H1 (cell line): Measurements from ENCODE around the gene CRTC1. TPM values are rescaled to one million over a fixed set of nuclear protein-coding genes. Genes with fewer than 3 reads are reported as not detected.

Experiments used
- CTCF ChIA-PET: fragments of 300-600 bp; sonication (Branson Sonifier 250); formaldehyde crosslinking; loops from one replicate; lab custom pipeline; 2021; ENCODE audit not compliant: partially characterized antibody; lab: Charles Lee
- POLR2A ChIA-PET: fragments of 300-600 bp; sonication (Branson Sonifier 250); formaldehyde crosslinking; loops from one replicate; lab custom pipeline; 2021; ENCODE audit warnings: inconsistent platforms; ENCODE audit not compliant: partially characterized antibody; lab: Charles Lee
- DNase-seq, 2 experiments: peaks; one replicate each; pipeline versions ENCODE4 v3.0.0 to v3.0.0-alpha.2; 2010 to 2022; ENCODE audit warnings: low spot score in 2 of 2, low read depth in 1 of 2, mixed read lengths in 1 of 2
- FAIRE-seq: peaks from 2 replicates; lab custom pipeline; 2011; peaks lifted over from hg19 to GRCh38; lab: Jason Lieb, UNC
- H2AFZ ChIP-seq: 2 replicates; pipeline ENCODE4 v1.8.1; 2012; ENCODE audit warnings: low read length, inconsistent platforms
- H2AK5ac ChIP-seq: 2 replicates; pipeline ENCODE4 v1.6.1; 2013; ENCODE audit warnings: low read depth, low read length
- H2BK120ac ChIP-seq: replicated peaks from 2 replicates; pipeline ENCODE3; 2013; ENCODE audit warnings: low read depth, low read length, inconsistent platforms
- H2BK12ac ChIP-seq: 2 replicates; pipeline ENCODE4 v1.6.1; 2013; ENCODE audit warnings: low read depth, low read length
- H2BK15ac ChIP-seq: 2 replicates; pipeline ENCODE4 v1.6.1; 2013; ENCODE audit warnings: low read length
- H2BK20ac ChIP-seq: 2 replicates; pipeline ENCODE4 v1.6.1; 2013; ENCODE audit warnings: low read length
- H2BK5ac ChIP-seq: 2 replicates; pipeline ENCODE4 v1.6.1; 2013; ENCODE audit warnings: low read depth, low read length
- H3K14ac ChIP-seq: 2 replicates; pipeline ENCODE4 v1.6.1; 2013; ENCODE audit warnings: inconsistent platforms; ENCODE audit not compliant: insufficient read length
- H3K18ac ChIP-seq: 2 replicates; pipeline ENCODE4 v1.6.1; 2013; ENCODE audit warnings: low read length; ENCODE audit errors: extremely low read depth
- H3K23ac ChIP-seq: 2 replicates; pipeline ENCODE4 v1.6.1; 2013; ENCODE audit warnings: inconsistent platforms; ENCODE audit not compliant: insufficient read length
- H3K23me2 ChIP-seq: 2 replicates; pipeline ENCODE4 v1.6.1; 2013; ENCODE audit warnings: low read depth, low read length
- H3K27ac ChIP-seq: 2 replicates; pipeline ENCODE4 v1.6.1; 2011; ENCODE audit warnings: low read depth, low read length, inconsistent platforms
- H3K27me3 ChIP-seq, 4 experiments: replicated peaks in 1 of 4; 1 replicate in 1 of 4; 2 replicates in 3 of 4; pipeline versions ENCODE4 v1.6.1 to v1.8.1; 2011 to 2013; ENCODE audit warnings: low read length in 3 of 4, mild to moderate bottlenecking in 3 of 4, inconsistent platforms in 2 of 4, mixed read lengths in 2 of 4, moderate library complexity in 1 of 4; ENCODE audit not compliant: control insufficient read depth in 3 of 4, insufficient read depth in 3 of 4; ENCODE audit errors: extremely low read depth in 1 of 4
- H3K36me3 ChIP-seq, 4 experiments: 2 replicates each; pipeline versions ENCODE4 v1.6.1 to v1.8.1; 2011 to 2013; ENCODE audit warnings: mild to moderate bottlenecking in 4 of 4, low read length in 3 of 4, moderate library complexity in 2 of 4, control low read depth in 1 of 4, inconsistent platforms in 1 of 4; ENCODE audit not compliant: insufficient read depth in 4 of 4, control insufficient read depth in 2 of 4
- H3K4ac ChIP-seq: replicated peaks from 2 replicates; pipeline ENCODE3; 2013; ENCODE audit warnings: low read length, low read depth, mixed read lengths, inconsistent platforms; ENCODE audit not compliant: insufficient read length
- H3K4me1 ChIP-seq, 4 experiments: replicated peaks in 1 of 4; 1 replicate in 1 of 4; 2 replicates in 3 of 4; pipeline versions ENCODE4 v1.6.1 to v1.8.1; 2011 to 2013; ENCODE audit warnings: low read length in 3 of 4, inconsistent platforms in 2 of 4, mixed read lengths in 1 of 4; ENCODE audit not compliant: insufficient read depth in 4 of 4, control insufficient read depth in 3 of 4
- H3K4me2 ChIP-seq, 2 experiments: 2 replicates each; pipeline versions ENCODE4 v1.6.1 to v1.8.1; 2011 to 2013; ENCODE audit warnings: low read depth in 2 of 2, low read length in 2 of 2, control low read depth in 1 of 2, inconsistent platforms in 1 of 2, mild to moderate bottlenecking in 1 of 2; ENCODE audit not compliant: insufficient read depth in 1 of 2
- H3K4me3 ChIP-seq, 4 experiments: fragments of 200-600, 300-600 bp in 1 of 4; sonication (generic), shearing (Covaris generic), sonication (Bioruptor Twin) in 1 of 4; 2 replicates each; pipeline versions ENCODE4 v1.5.1 to v1.8.1; 2011 to 2016; ENCODE audit warnings: low read length in 4 of 4, low read depth in 3 of 4, control low read depth in 2 of 4, inconsistent platforms in 2 of 4, mild to moderate bottlenecking in 2 of 4, mixed read lengths in 1 of 4, moderate library complexity in 1 of 4; ENCODE audit not compliant: insufficient read depth in 2 of 4; ENCODE audit errors: extremely low read depth in 1 of 4
- H3K56ac ChIP-seq: replicated peaks from 2 replicates; pipeline ENCODE3; 2013; ENCODE audit warnings: low read depth, mild to moderate bottlenecking, mixed read lengths, low read length, inconsistent platforms; ENCODE audit not compliant: insufficient read length
- H3K79me1 ChIP-seq: 2 replicates; pipeline ENCODE4 v1.6.1; 2013; ENCODE audit warnings: low read depth, low read length, control low read depth
- H3K79me2 ChIP-seq, 2 experiments: 2 replicates each; pipeline versions ENCODE4 v1.6.1 to v1.8.1; 2012 to 2013; ENCODE audit warnings: low read length in 2 of 2, mild to moderate bottlenecking in 2 of 2, inconsistent platforms in 1 of 2; ENCODE audit not compliant: insufficient read depth in 2 of 2, control insufficient read depth in 1 of 2
- H3K9ac ChIP-seq, 4 experiments: replicated peaks in 1 of 4; 1 replicate in 1 of 4; 2 replicates in 3 of 4; pipeline versions ENCODE4 v1.6.1 to v1.8.1; 2011 to 2013; ENCODE audit warnings: low read depth in 3 of 4, low read length in 3 of 4, control low read depth in 2 of 4, mild to moderate bottlenecking in 2 of 4, moderate library complexity in 2 of 4, inconsistent platforms in 1 of 4; ENCODE audit errors: extremely low read depth in 1 of 4
- H3K9me3 ChIP-seq, 2 experiments: 2 replicates each; pipeline versions ENCODE4 v1.6.1 to v1.8.1; 2012 to 2013; ENCODE audit warnings: mild to moderate bottlenecking in 2 of 2, moderate library complexity in 2 of 2, control low read depth in 1 of 2, inconsistent platforms in 1 of 2, low read depth in 1 of 2, low read length in 1 of 2, mixed read lengths in 1 of 2; ENCODE audit not compliant: insufficient read depth in 2 of 2
- H4K20me1 ChIP-seq, 2 experiments: replicated peaks in 1 of 2; 2 replicates each; pipeline versions ENCODE3 to v1.8.1; 2011 to 2013; ENCODE audit warnings: inconsistent platforms in 2 of 2, low read length in 2 of 2, mild to moderate bottlenecking in 1 of 2; ENCODE audit not compliant: insufficient read depth in 2 of 2, control insufficient read depth in 1 of 2
- H4K5ac ChIP-seq: 2 replicates; pipeline ENCODE4 v1.6.1; 2013; ENCODE audit warnings: low read length, low read depth, mixed read lengths, inconsistent platforms; ENCODE audit not compliant: insufficient read length
- H4K8ac ChIP-seq: 2 replicates; pipeline ENCODE4 v1.8.0; 2013; ENCODE audit warnings: mild to moderate bottlenecking, moderate library complexity, low read length, inconsistent platforms; ENCODE audit not compliant: insufficient read depth; ENCODE audit errors: extremely low read depth
- H4K91ac ChIP-seq: replicated peaks from 2 replicates; pipeline ENCODE3; 2013; ENCODE audit warnings: low read length, mixed read lengths, inconsistent platforms; ENCODE audit not compliant: insufficient read length
- BACH1 ChIP-seq: IDR thresholded peaks from 2 replicates; pipeline ENCODE4 v1.6.1; 2012; ENCODE audit warnings: low read length, improper control_type of control experiment
- CHD2 ChIP-seq: IDR thresholded peaks from 2 replicates; pipeline ENCODE4 v1.6.1; 2012; ENCODE audit warnings: low read length, improper control_type of control experiment
- SRF ChIP-seq: IDR thresholded peaks from 2 replicates; pipeline ENCODE4 v1.6.1; 2011; ENCODE audit warnings: mild to moderate bottlenecking, low read depth, low read length, moderate library complexity
- TCF12 ChIP-seq: IDR thresholded peaks from 2 replicates; pipeline ENCODE4 v1.6.1; 2011; ENCODE audit warnings: low read depth, mild to moderate bottlenecking, low read length
- YY1 ChIP-seq: IDR thresholded peaks from 2 replicates; pipeline ENCODE4 v1.6.1; 2011; ENCODE audit warnings: low read depth, mild to moderate bottlenecking, low read length
- WGBS, 2 experiments: shearing (Covaris generic) in 1 of 2; methylation state at CpG; one replicate each; pipeline versions ENCODE4 v1.1.6 to v1.1.7; 2013 to 2015; ENCODE audit warnings: low lambda C conversion rate in 2 of 2, mixed read lengths in 2 of 2, inconsistent platforms in 1 of 2, low coverage in 1 of 2, missing lambda C conversion rate in 1 of 2; ENCODE audit not compliant: insufficient replicate concordance in 2 of 2, insufficient coverage in 1 of 2, insufficient read length in 1 of 2; ENCODE audit errors: extremely low coverage in 1 of 2, missing lambda C conversion rate in 1 of 2; 5-methylcytosine and 5-hydroxymethylcytosine counted together
- polyA plus RNA-seq, 7 experiments: library from polyadenylated mRNA; depleted of rRNA in 3 of 7; stranded (reverse) in 5 of 7; unstranded in 2 of 7; fragments of >200 nt in 5 of 7; fragments of 200-250 nt in 2 of 7; gene quantifications; 1 replicate in 5 of 7; 2 replicates in 1 of 7; 4 replicates in 1 of 7; pipeline versions ENCODE4 v1.2.1 to v1.2.3, GENCODE V29; 2011 to 2013; ENCODE audit warnings: missing spikeins in 2 of 7, mixed read lengths in 2 of 7
- total RNA-seq: library from RNA; stranded (reverse); fragmentation: NEBNext Ultra II Directional; extraction: Animal tissue kit (Norgen Biotek cat#: 25700); gene quantifications from 2 replicates; pipeline ENCODE4 v1.2.1, GENCODE V29; 2021
- TF ChIP-seq, protein P1 (sequence below): IDR thresholded peaks from 2 replicates; pipeline ENCODE4 v1.6.1; 2012; ENCODE audit warnings: inconsistent platforms

Gene CRTC1
- total and polyA plus RNA-seq, 2 of the 8 experiments (the other 6 are each of a cell fraction or from before 2014, with no cell fraction given), result 2.9 to 8.5 TPM

DNA sequence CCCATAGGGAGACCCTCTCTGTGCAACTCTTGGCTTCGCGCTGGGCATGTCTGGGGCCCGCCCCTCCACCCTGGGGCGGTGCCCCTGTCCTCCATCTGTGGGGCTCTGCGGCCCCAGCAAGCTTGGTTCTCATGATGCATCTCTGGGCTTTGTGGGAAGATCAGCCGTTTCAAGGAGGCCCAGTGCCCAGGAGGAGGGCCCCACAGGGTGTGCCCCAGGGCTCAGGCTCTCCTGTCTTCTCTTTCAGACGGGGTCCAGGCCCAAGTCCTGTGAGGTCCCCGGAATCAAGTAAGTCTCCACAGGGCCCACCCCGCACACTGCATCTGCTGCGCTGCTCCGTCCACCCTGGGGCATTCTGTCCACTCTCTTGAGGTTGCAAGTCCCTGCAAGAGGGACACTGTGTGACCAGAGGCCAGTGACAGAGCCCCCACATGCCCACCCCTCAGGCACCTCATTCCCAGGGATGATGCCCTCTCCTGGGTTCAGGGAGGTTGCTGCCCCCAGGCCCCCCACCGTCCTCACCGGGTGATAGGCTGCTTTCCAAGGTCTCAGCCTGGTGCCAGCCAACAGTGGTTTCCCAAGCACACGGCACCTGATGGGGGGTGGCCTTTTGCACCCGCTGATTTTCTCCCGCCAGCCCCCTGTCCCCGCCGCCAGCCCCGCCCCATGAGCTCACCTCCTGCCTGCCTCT, 76.0 kb downstream of the CRTC1 start:
- peak overlapping the region; percentile 79; the same call in 1 of the 2 replicates for H4K8ac ChIP-seq
- no peaks in the 10 kb centered on the region for H3K79me1 ChIP-seq
- H2BK5ac ChIP-seq, result no peak overlapping the region
- peaks cover 0 to 19% (median 13%) of the 10 kb centered on the region in 4 experiments; a peak in 4 of 7 replicates for H3K27me3 ChIP-seq
- no peak overlapping the region for H3K4me2 ChIP-seq
- no peak overlapping the region for H3K23ac ChIP-seq
- FAIRE-seq (no peak), DNase-seq (no peak)
- no peak overlapping the region for H2AFZ ChIP-seq
- no peak overlapping the region for H3K4me3 ChIP-seq
- H3K27ac ChIP-seq, result no peak overlapping the region
- H3K4me1 ChIP-seq, result peaks cover 0 to 4% (median 1%) of the 10 kb centered on the region in 4 experiments; a peak in 3 of 7 replicates
- no peak overlapping the region for H3K56ac ChIP-seq
- H3K23me2 ChIP-seq, result no peaks in the 10 kb centered on the region
- H2BK20ac ChIP-seq, result no peak overlapping the region
- no peaks in the 10 kb centered on the region for H3K9me3 ChIP-seq
- no peak overlapping the region for H3K4ac ChIP-seq
- H2AK5ac ChIP-seq, result no peak overlapping the region
- POLR2A ChIA-PET, result interaction anchor here (5.5 kb wide), 1 partner anchor 14 kb away, joined by 35 read pairs; no protein-coding TSS in a partner anchor
- H2BK12ac ChIP-seq, result peak overlapping the region; percentile 39; the same call in 1 of the 2 replicates
- no peak overlapping the region for H2BK120ac ChIP-seq
- CTCF ChIA-PET, result interaction anchor here (0.7 to 1.2 kb wide), 4 partner anchors 10 to 21 kb away, joined by 3 to 5 read pairs (median 3); no protein-coding TSS in a partner anchor
- H3K14ac ChIP-seq, result no peak overlapping the region
- peaks cover 3 to 16% of the 10 kb centered on the region in 2 experiments for H4K20me1 ChIP-seq
- WGBS, 2 experiments, result 92% methylated on average over 11 of the region's 19 CpGs; no CpG with 5 or more reads in 1 of the 2 experiments
- no peak overlapping the region for H4K5ac ChIP-seq
- H4K91ac ChIP-seq, result no peak overlapping the region
- no peak overlapping the region for H2BK15ac ChIP-seq
- no peaks in the 10 kb centered on the region for H3K79me2 ChIP-seq
- no peaks in the 10 kb centered on the region for H3K36me3 ChIP-seq
- no peak overlapping the region for H3K9ac ChIP-seq
- no peak overlapping the region; the same call in 1 of the 2 replicates for H3K18ac ChIP-seq
- TF ChIP-seq, protein P1, sequence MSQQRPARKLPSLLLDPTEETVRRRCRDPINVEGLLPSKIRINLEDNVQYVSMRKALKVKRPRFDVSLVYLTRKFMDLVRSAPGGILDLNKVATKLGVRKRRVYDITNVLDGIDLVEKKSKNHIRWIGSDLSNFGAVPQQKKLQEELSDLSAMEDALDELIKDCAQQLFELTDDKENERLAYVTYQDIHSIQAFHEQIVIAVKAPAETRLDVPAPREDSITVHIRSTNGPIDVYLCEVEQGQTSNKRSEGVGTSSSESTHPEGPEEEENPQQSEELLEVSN, result no peak
- TF ChIP-seq BACH1 (no peak), CHD2 (no peak), TCF12 (no peak), SRF (no peak), YY1 (no peak)
